HepG2 (cell line): Measurements from ENCODE around the gene KLHL7. TPM values are rescaled to one million over a fixed set of nuclear protein-coding genes. Genes with fewer than 3 reads are reported as not detected.

ENCODE experiments used
- ASH2L ChIP-seq: fragments of 300-600, 200-600 bp; sonication (generic); IDR thresholded peaks from 2 replicates; pipeline ENCODE4 v1.7.0; 2017; ENCODE audit warnings: low read depth, mild to moderate bottlenecking, moderate library complexity, mixed read lengths, low read length; ENCODE audit not compliant: insufficient read length
- ATF3 ChIP-seq: sonication (generic); formaldehyde crosslinking; IDR thresholded peaks from 2 replicates; pipeline ENCODE4 v1.4.0; 2020; ENCODE audit warnings: missing genetic modification reagents
- ATM ChIP-seq: fragments of 450-650 bp; IDR thresholded peaks from 2 replicates; pipeline ENCODE4 v1.7.1; 2017; ENCODE audit warnings: mild to moderate bottlenecking, borderline replicate concordance
- GPN1 ChIP-seq: sonication (generic); formaldehyde crosslinking; IDR thresholded peaks from 2 replicates; pipeline ENCODE4 v1.5.1; 2020; ENCODE audit warnings: missing genetic modification reagents, borderline replicate concordance
- HBP1 ChIP-seq: IDR thresholded peaks from 2 replicates; pipeline ENCODE4 v1.6.1; 2016; ENCODE audit warnings: low read depth, control low read depth
- HES4 ChIP-seq: sonication (generic); formaldehyde crosslinking; IDR thresholded peaks from 2 replicates; pipeline ENCODE4 v1.9.0; 2021; ENCODE audit warnings: mild to moderate bottlenecking, missing genetic modification reagents, borderline replicate concordance
- IRX3 ChIP-seq: sonication (generic); formaldehyde crosslinking; IDR thresholded peaks from 2 replicates; pipeline ENCODE4 v1.8.1; 2023; ENCODE audit warnings: mild to moderate bottlenecking, low read depth, missing genetic modification reagents, borderline replicate concordance
- KLF12 ChIP-seq: sonication (generic); formaldehyde crosslinking; IDR thresholded peaks from 2 replicates; pipeline ENCODE4 v1.4.0; 2020; ENCODE audit warnings: missing genetic modification reagents, borderline replicate concordance
- MEIS2 ChIP-seq: sonication (generic); formaldehyde crosslinking; IDR thresholded peaks from 2 replicates; pipeline ENCODE4 v1.9.0; 2021; ENCODE audit warnings: mild to moderate bottlenecking, missing genetic modification reagents
- NAIF1 ChIP-seq: sonication (generic); formaldehyde crosslinking; IDR thresholded peaks from 2 replicates; pipeline ENCODE4 v1.5.0; 2020; ENCODE audit warnings: mild to moderate bottlenecking, missing genetic modification reagents, borderline replicate concordance
- NFE2 ChIP-seq: sonication (generic); formaldehyde crosslinking; IDR thresholded peaks from 2 replicates; pipeline ENCODE4 v1.4.0; 2020; ENCODE audit warnings: missing genetic modification reagents
- NFE2L1 ChIP-seq: sonication (generic); formaldehyde crosslinking; IDR thresholded peaks from 2 replicates; pipeline ENCODE4 v1.4.0; 2020; ENCODE audit warnings: missing genetic modification reagents, mild to moderate bottlenecking, borderline replicate concordance
- NFYC ChIP-seq: IDR thresholded peaks from 2 replicates; pipeline ENCODE4 v1.6.1; 2016; ENCODE audit warnings: missing genetic modification reagents, missing compliant biosample characterization
- PAF1 ChIP-seq: IDR thresholded peaks from 2 replicates; pipeline ENCODE4 v1.6.1; 2016; ENCODE audit warnings: missing genetic modification reagents, missing compliant biosample characterization
- POLR2A ChIP-seq, 2 experiments: IDR thresholded peaks; 2 replicates each; pipeline ENCODE4 v1.6.1; 2011; ENCODE audit warnings: low read depth in 2 of 2, low read length in 2 of 2, mild to moderate bottlenecking in 1 of 2, moderate library complexity in 1 of 2; ENCODE audit not compliant: insufficient read depth in 1 of 2
- RARG ChIP-seq: sonication (generic); formaldehyde crosslinking; IDR thresholded peaks from 2 replicates; pipeline ENCODE4 v1.4.0; 2020; ENCODE audit warnings: low read depth, mild to moderate bottlenecking, missing genetic modification reagents
- TEAD3 ChIP-seq: optimal IDR thresholded peaks from 2 replicates; pipeline ENCODE3; 2016; ENCODE audit warnings: borderline replicate concordance
- ZMYM3 ChIP-seq: sonication (generic); formaldehyde crosslinking; IDR thresholded peaks from 2 replicates; pipeline ENCODE4 v1.5.1; 2020; ENCODE audit warnings: mild to moderate bottlenecking, missing genetic modification reagents
- ZNF230 ChIP-seq: sonication (generic); formaldehyde crosslinking; IDR thresholded peaks from 2 replicates; pipeline ENCODE4 v1.4.0; 2020; ENCODE audit warnings: mild to moderate bottlenecking, missing genetic modification reagents
- ZNF446 ChIP-seq: sonication (generic); formaldehyde crosslinking; IDR thresholded peaks from 2 replicates; pipeline ENCODE4 v1.5.0; 2020; ENCODE audit warnings: mild to moderate bottlenecking, missing genetic modification reagents
- ZNF567 ChIP-seq: sonication (generic); formaldehyde crosslinking; IDR thresholded peaks from 2 replicates; pipeline ENCODE4 v1.8.1; 2023; ENCODE audit warnings: mild to moderate bottlenecking, missing genetic modification reagents, borderline replicate concordance
- ZNF737 ChIP-seq: sonication (generic); formaldehyde crosslinking; IDR thresholded peaks from 2 replicates; pipeline ENCODE4 v1.5.0; 2020; ENCODE audit warnings: missing genetic modification reagents, mild to moderate bottlenecking, borderline replicate concordance
- ZNF761 ChIP-seq: sonication (generic); formaldehyde crosslinking; conservative IDR thresholded peaks from 2 replicates; pipeline ENCODE4 v1.4.0; 2020; ENCODE audit warnings: mild to moderate bottlenecking, missing genetic modification reagents
- polyA plus RNA-seq, 8 experiments: library from polyadenylated mRNA; depleted of rRNA in 3 of 8; stranded (reverse) in 7 of 8; unstranded in 1 of 8; fragments of >200 nt; fragmentation: Illumina TruSeq in 4 of 8; extraction: Trizol in 4 of 8; gene quantifications; 2 replicates each; pipeline versions ENCODE4 v1.2.1 to v1.2.3, GENCODE V29; 2011 to 2016; ENCODE audit warnings: low read depth in 4 of 8, missing spikeins in 1 of 8, mixed read lengths in 1 of 8; ENCODE audit not compliant: insufficient read depth in 1 of 8
- total RNA-seq, 5 experiments: library from RNA; depleted of rRNA; stranded (reverse); fragments of >200 nt; fragmentation: Illumina TruSeq; extraction: Trizol; gene quantifications; 2 replicates each; pipeline ENCODE4 v1.2.3, GENCODE V29; 2016; ENCODE audit warnings: low read depth in 1 of 5
- TF ChIP-seq, protein P1 (sequence below): sonication (generic); formaldehyde crosslinking; IDR thresholded peaks from 2 replicates; pipeline ENCODE4 v1.4.0; 2020; ENCODE audit warnings: mild to moderate bottlenecking, low read depth, missing genetic modification reagents
- TF ChIP-seq, protein P2 (sequence below): sonication (generic); formaldehyde crosslinking; IDR thresholded peaks from 2 replicates; pipeline ENCODE4 v1.8.1; 2023; ENCODE audit warnings: mild to moderate bottlenecking, missing genetic modification reagents

Gene KLHL7
- total and polyA plus RNA-seq, 2 of the 13 experiments (the other 11 are each of a cell fraction or from before 2014, with no cell fraction given): 16.2 to 34.4 TPM

GRCh38 chr7:23181684-23182553 is 76.3 kb downstream of the KLHL7 start, which contains the start of gene NUP42 (continued):
- TF ChIP-seq HBP1 (CRISPR knock-in tag) (peak; percentile 62; the same call in 1 of the 2 replicates), GPN1 (CRISPR knock-in tag) (no peak), TEAD3 (peak; percentile 62), ZNF567 (CRISPR knock-in tag) (peak; percentile 98; the same call in 1 of the 2 replicates), ZNF737 (CRISPR knock-in tag) (no peak), NFE2 (no peak), ATF3 (CRISPR knock-in tag) (peak; percentile 42; the same call in 1 of the 2 replicates), IRX3 (0 out of 2 replicates have a peak, but pooled peaks have one; percentile 69), POLR2A (IDR thresholded peaks at IDR 0.05; ENCODE audit: insufficient read depth in 1 of 2, low read depth in 2 of 2, low read length in 2 of 2) (peak; percentile 90 to 94), ZNF230 (no peak; the same call in 1 of the 2 replicates), RARG (CRISPR knock-in tag) (no peak), ATM (no peak), ASH2L (peak; percentile 98), MEIS2 (no peak), NFE2L1 (CRISPR knock-in tag) (no peak), NFYC (CRISPR knock-in tag) (peak; percentile 86), ZNF446 (CRISPR knock-in tag) (peak; percentile 23), NAIF1 (CRISPR knock-in tag) (peak; percentile 47; the same call in 1 of the 2 replicates), HES4 (peak; percentile 92), ZNF761 (CRISPR knock-in tag) (0 out of 2 replicates have a peak, but pooled peaks have one; percentile 65), PAF1 (CRISPR knock-in tag) (no peak), ZMYM3 (CRISPR knock-in tag) (no peak; the same call in 1 of the 2 replicates), KLF12 (CRISPR knock-in tag) (no peak)
- TF ChIP-seq, protein P1, sequence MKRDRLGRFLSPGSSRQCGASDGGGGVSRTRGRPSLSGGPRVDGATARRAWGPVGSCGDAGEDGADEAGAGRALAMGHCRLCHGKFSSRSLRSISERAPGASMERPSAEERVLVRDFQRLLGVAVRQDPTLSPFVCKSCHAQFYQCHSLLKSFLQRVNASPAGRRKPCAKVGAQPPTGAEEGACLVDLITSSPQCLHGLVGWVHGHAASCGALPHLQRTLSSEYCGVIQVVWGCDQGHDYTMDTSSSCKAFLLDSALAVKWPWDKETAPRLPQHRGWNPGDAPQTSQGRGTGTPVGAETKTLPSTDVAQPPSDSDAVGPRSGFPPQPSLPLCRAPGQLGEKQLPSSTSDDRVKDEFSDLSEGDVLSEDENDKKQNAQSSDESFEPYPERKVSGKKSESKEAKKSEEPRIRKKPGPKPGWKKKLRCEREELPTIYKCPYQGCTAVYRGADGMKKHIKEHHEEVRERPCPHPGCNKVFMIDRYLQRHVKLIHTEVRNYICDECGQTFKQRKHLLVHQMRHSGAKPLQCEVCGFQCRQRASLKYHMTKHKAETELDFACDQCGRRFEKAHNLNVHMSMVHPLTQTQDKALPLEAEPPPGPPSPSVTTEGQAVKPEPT (CRISPR knock-in tag): 0 out of 2 replicates have a peak, but pooled peaks have one; percentile 30
- TF ChIP-seq, protein P2, sequence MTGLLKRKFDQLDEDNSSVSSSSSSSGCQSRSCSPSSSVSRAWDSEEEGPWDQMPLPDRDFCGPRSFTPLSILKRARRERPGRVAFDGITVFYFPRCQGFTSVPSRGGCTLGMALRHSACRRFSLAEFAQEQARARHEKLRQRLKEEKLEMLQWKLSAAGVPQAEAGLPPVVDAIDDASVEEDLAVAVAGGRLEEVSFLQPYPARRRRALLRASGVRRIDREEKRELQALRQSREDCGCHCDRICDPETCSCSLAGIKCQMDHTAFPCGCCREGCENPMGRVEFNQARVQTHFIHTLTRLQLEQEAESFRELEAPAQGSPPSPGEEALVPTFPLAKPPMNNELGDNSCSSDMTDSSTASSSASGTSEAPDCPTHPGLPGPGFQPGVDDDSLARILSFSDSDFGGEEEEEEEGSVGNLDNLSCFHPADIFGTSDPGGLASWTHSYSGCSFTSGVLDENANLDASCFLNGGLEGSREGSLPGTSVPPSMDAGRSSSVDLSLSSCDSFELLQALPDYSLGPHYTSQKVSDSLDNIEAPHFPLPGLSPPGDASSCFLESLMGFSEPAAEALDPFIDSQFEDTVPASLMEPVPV (CRISPR knock-in tag): peak; percentile 91; the same call in 1 of the 2 replicates
